GM15510 (cell line): Measurements from ENCODE around the gene INCENP.

Experiments used
- POLR2A ChIP-seq: IDR thresholded peaks from 3 replicates; pipeline ENCODE4 v1.6.1; 2011; ENCODE audit warnings: borderline replicate concordance; ENCODE audit not compliant: insufficient read length; ENCODE audit errors: extremely low read depth

The INCENP gene

GRCh38 chr11:62166371-62166770 lies 42.6 kb downstream of the INCENP start:
- no peak for TF ChIP-seq POLR2A

DNA sequence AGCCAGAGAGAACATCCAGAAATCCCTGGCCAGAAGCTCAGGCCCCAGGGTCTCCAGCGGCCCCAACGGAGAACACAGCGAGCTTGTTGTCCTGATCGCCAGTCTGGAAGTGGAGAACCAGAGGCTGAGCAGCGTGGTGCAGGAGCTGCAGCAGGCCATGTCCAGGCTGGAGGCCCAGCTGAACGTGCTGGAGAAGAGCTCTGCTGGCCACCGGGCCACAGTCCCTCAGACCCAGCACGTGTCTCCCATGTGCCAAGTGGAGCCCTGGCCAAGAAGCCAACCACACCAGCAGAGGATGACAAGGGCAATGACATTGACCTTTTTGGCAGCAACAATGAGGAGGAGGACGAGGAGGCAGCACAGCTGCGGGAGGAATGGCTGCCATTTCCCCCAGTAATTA lies 45.6 kb downstream of the INCENP start:
- no peak for TF ChIP-seq POLR2A

GRCh38 chr11:62169935-62170334 lies 46.1 kb downstream of the INCENP start:
- TF ChIP-seq POLR2A, result no peak

GRCh38 chr11:62171261-62171723 lies 47.5 kb downstream of the INCENP start:
- TF ChIP-seq POLR2A, result no peak

GRCh38 chr11:62172294-62172693 lies 48.5 kb downstream of the INCENP start:
- no peak for TF ChIP-seq POLR2A

GRCh38 chr11:62176766-62177165 lies 53.0 kb downstream of the INCENP start:
- no peak for TF ChIP-seq POLR2A

DNA sequence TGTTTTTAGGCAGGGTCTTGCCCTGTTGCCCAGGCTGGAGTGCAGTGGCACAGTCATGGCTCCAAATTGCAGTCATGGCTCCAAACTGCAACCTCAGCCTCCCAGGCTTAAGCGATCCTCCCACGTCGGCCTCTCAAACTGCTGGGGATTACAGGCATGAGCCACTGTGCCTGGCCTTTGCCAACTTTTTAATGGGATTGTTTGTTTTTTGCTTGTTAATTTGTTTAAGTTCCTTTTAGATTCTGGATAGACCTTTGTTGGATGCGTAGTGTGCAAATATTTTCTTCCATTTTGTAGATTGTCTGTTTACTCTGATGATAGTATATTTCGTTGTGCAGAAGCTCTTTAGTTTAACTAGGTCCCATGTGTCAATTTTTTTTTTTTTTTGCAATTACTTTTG lies 56.2 kb downstream of the INCENP start:
- no peak for TF ChIP-seq POLR2A

GRCh38 chr11:62181097-62181496 lies 57.3 kb downstream of the INCENP start:
- TF ChIP-seq POLR2A, result no peak

DNA sequence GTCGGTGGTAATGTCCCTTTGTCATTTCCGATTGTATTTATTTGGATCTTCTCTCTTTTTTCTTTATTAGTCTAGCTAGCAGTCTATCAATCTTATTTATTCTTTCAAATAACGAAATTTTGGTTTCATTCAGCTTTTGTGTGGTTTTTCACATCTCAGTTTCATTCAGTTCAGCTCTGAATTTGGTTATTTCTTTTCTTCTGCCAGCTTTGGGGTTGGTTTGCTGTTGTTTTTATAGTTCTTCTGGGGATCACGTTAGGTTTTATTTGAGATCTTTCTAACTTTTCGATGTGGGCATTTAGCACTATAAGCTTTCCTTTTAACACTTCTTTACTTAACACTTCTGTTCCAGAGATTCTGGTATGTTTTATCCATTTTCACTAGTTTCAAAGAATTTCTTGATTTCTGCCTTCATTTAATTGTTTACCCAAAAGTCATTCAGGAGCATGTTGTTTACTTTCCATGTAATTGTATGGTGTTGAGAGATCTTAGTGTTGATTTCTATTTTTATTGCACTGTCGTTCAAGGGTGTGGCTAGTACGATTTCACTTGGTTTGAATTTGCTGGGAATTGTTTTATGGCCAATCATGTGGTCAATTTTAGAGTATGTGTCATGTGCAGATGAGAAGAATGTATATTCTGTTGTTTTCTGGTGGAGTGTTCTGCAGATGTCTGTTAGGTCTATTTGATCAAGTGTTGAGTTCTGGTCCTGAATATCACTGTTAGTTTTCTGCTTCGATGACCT lies 58.5 kb downstream of the INCENP start:
- TF ChIP-seq POLR2A, result no peak

DNA sequence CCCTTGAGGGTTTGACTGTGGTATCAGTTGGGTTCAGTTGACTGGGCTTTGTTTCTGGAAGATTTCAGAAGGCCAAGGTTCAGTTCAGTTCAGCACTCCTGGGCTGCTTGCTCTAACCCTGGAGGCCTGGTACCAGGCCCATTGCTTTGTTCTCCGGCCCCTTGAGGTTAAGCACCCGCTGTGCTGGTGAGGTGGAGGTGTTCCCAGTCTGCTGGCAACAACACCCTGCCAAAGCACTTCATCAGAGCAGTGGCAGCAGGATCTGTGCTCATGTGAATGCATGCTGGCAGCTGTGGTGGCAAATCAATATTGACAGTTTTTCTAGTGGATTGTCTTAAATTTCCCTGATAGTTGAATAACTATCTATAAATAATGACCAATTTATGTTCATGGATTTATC lies 62.4 kb downstream of the INCENP start:
- TF ChIP-seq POLR2A, result no peak

DNA sequence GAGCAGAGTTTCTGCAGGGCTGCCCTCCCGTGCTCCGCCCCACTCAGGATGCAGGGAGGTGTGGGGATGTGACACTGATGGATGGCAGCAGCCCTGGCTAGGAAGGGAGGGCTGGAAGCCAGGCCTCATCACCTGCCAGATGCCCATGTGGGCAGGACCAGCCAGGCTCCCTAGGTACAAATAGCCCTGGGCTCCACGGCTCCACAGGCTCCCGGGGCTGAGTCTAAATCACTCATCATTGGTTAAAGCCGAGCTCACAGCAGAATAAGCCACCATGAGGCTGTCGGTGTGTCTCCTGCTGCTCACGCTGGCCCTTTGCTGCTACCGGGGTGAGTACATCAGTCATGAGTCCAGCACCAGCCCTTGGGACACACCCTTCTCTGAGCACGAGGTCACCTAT lies 66.2 kb downstream of the INCENP start, which contains the start of gene SCGB1D1:
SCGB1D1 (plus strand) TSS at position 206 of the 400 bp plus-strand sequence; CDS start at position 275, 69 bp downstream.
- no peak for TF ChIP-seq POLR2A

DNA sequence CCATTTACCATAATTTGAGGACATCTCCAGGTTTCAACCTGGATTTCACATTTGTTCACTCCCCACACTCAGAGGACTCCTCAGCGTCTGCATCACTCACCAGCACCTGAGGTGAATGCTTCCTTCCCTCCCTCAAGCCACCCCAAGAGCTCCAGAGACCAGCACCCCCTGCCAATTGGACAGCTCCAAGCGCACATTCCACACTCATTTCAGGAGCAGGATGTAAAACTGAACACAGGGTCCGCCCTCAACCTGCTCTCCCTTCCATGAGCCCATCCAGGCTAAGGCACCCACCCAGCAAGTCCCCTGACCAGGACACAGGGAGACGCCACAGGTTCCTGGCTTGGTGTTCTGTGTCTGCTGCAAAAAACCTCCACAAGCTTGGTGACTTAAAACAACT lies 70.1 kb downstream of the INCENP start:
- no peak for TF ChIP-seq POLR2A

GRCh38 chr11:62195945-62196344 lies 72.1 kb downstream of the INCENP start:
- TF ChIP-seq POLR2A, result no peak

GRCh38 chr11:62201376-62201775 lies 77.6 kb downstream of the INCENP start:
- no peak for TF ChIP-seq POLR2A
